H1 (cell line): ENCODE results near the gene DMPK. TPM values are rescaled to one million over a fixed set of nuclear protein-coding genes. Genes with fewer than 3 reads are reported as not detected.

Experiments
- CTCF ChIA-PET: fragments of 300-600 bp; sonication (Branson Sonifier 250); formaldehyde crosslinking; loops from one replicate; lab custom pipeline; 2021; ENCODE audit not compliant: partially characterized antibody; lab: Charles Lee
- POLR2A ChIA-PET: fragments of 300-600 bp; sonication (Branson Sonifier 250); formaldehyde crosslinking; loops from one replicate; lab custom pipeline; 2021; ENCODE audit warnings: inconsistent platforms; ENCODE audit not compliant: partially characterized antibody; lab: Charles Lee
- DNase-seq, 2 experiments: peaks; one replicate each; pipeline versions ENCODE4 v3.0.0 to v3.0.0-alpha.2; 2010 to 2022; ENCODE audit warnings: low spot score in 2 of 2, low read depth in 1 of 2, mixed read lengths in 1 of 2
- FAIRE-seq: peaks from 2 replicates; lab custom pipeline; 2011; peaks lifted over from hg19 to GRCh38; lab: Jason Lieb, UNC
- H2AFZ ChIP-seq: 2 replicates; pipeline ENCODE4 v1.8.1; 2012; ENCODE audit warnings: low read length, inconsistent platforms
- H2AK5ac ChIP-seq: 2 replicates; pipeline ENCODE4 v1.6.1; 2013; ENCODE audit warnings: low read depth, low read length
- H2BK120ac ChIP-seq: replicated peaks from 2 replicates; pipeline ENCODE3; 2013; ENCODE audit warnings: low read depth, low read length, inconsistent platforms
- H2BK12ac ChIP-seq: 2 replicates; pipeline ENCODE4 v1.6.1; 2013; ENCODE audit warnings: low read depth, low read length
- H2BK15ac ChIP-seq: 2 replicates; pipeline ENCODE4 v1.6.1; 2013; ENCODE audit warnings: low read length
- H2BK20ac ChIP-seq: 2 replicates; pipeline ENCODE4 v1.6.1; 2013; ENCODE audit warnings: low read length
- H2BK5ac ChIP-seq: 2 replicates; pipeline ENCODE4 v1.6.1; 2013; ENCODE audit warnings: low read depth, low read length
- H3K14ac ChIP-seq: 2 replicates; pipeline ENCODE4 v1.6.1; 2013; ENCODE audit warnings: inconsistent platforms; ENCODE audit not compliant: insufficient read length
- H3K18ac ChIP-seq: 2 replicates; pipeline ENCODE4 v1.6.1; 2013; ENCODE audit warnings: low read length; ENCODE audit errors: extremely low read depth
- H3K23ac ChIP-seq: 2 replicates; pipeline ENCODE4 v1.6.1; 2013; ENCODE audit warnings: inconsistent platforms; ENCODE audit not compliant: insufficient read length
- H3K23me2 ChIP-seq: 2 replicates; pipeline ENCODE4 v1.6.1; 2013; ENCODE audit warnings: low read depth, low read length
- H3K27ac ChIP-seq: 2 replicates; pipeline ENCODE4 v1.6.1; 2011; ENCODE audit warnings: low read depth, low read length, inconsistent platforms
- H3K27me3 ChIP-seq, 4 experiments: replicated peaks in 1 of 4; 1 replicate in 1 of 4; 2 replicates in 3 of 4; pipeline versions ENCODE4 v1.6.1 to v1.8.1; 2011 to 2013; ENCODE audit warnings: low read length in 3 of 4, mild to moderate bottlenecking in 3 of 4, inconsistent platforms in 2 of 4, mixed read lengths in 2 of 4, moderate library complexity in 1 of 4; ENCODE audit not compliant: control insufficient read depth in 3 of 4, insufficient read depth in 3 of 4; ENCODE audit errors: extremely low read depth in 1 of 4
- H3K36me3 ChIP-seq, 4 experiments: 2 replicates each; pipeline versions ENCODE4 v1.6.1 to v1.8.1; 2011 to 2013; ENCODE audit warnings: mild to moderate bottlenecking in 4 of 4, low read length in 3 of 4, moderate library complexity in 2 of 4, control low read depth in 1 of 4, inconsistent platforms in 1 of 4; ENCODE audit not compliant: insufficient read depth in 4 of 4, control insufficient read depth in 2 of 4
- H3K4ac ChIP-seq: replicated peaks from 2 replicates; pipeline ENCODE3; 2013; ENCODE audit warnings: low read length, low read depth, mixed read lengths, inconsistent platforms; ENCODE audit not compliant: insufficient read length
- H3K4me1 ChIP-seq, 4 experiments: replicated peaks in 1 of 4; 1 replicate in 1 of 4; 2 replicates in 3 of 4; pipeline versions ENCODE4 v1.6.1 to v1.8.1; 2011 to 2013; ENCODE audit warnings: low read length in 3 of 4, inconsistent platforms in 2 of 4, mixed read lengths in 1 of 4; ENCODE audit not compliant: insufficient read depth in 4 of 4, control insufficient read depth in 3 of 4
- H3K4me2 ChIP-seq, 2 experiments: 2 replicates each; pipeline versions ENCODE4 v1.6.1 to v1.8.1; 2011 to 2013; ENCODE audit warnings: low read depth in 2 of 2, low read length in 2 of 2, control low read depth in 1 of 2, inconsistent platforms in 1 of 2, mild to moderate bottlenecking in 1 of 2; ENCODE audit not compliant: insufficient read depth in 1 of 2
- H3K4me3 ChIP-seq, 4 experiments: fragments of 200-600, 300-600 bp in 1 of 4; sonication (generic), shearing (Covaris generic), sonication (Bioruptor Twin) in 1 of 4; 2 replicates each; pipeline versions ENCODE4 v1.5.1 to v1.8.1; 2011 to 2016; ENCODE audit warnings: low read length in 4 of 4, low read depth in 3 of 4, control low read depth in 2 of 4, inconsistent platforms in 2 of 4, mild to moderate bottlenecking in 2 of 4, mixed read lengths in 1 of 4, moderate library complexity in 1 of 4; ENCODE audit not compliant: insufficient read depth in 2 of 4; ENCODE audit errors: extremely low read depth in 1 of 4
- H3K56ac ChIP-seq: replicated peaks from 2 replicates; pipeline ENCODE3; 2013; ENCODE audit warnings: low read depth, mild to moderate bottlenecking, mixed read lengths, low read length, inconsistent platforms; ENCODE audit not compliant: insufficient read length
- H3K79me1 ChIP-seq: 2 replicates; pipeline ENCODE4 v1.6.1; 2013; ENCODE audit warnings: low read depth, low read length, control low read depth
- H3K79me2 ChIP-seq, 2 experiments: 2 replicates each; pipeline versions ENCODE4 v1.6.1 to v1.8.1; 2012 to 2013; ENCODE audit warnings: low read length in 2 of 2, mild to moderate bottlenecking in 2 of 2, inconsistent platforms in 1 of 2; ENCODE audit not compliant: insufficient read depth in 2 of 2, control insufficient read depth in 1 of 2
- H3K9ac ChIP-seq, 4 experiments: replicated peaks in 1 of 4; 1 replicate in 1 of 4; 2 replicates in 3 of 4; pipeline versions ENCODE4 v1.6.1 to v1.8.1; 2011 to 2013; ENCODE audit warnings: low read depth in 3 of 4, low read length in 3 of 4, control low read depth in 2 of 4, mild to moderate bottlenecking in 2 of 4, moderate library complexity in 2 of 4, inconsistent platforms in 1 of 4; ENCODE audit errors: extremely low read depth in 1 of 4
- H3K9me3 ChIP-seq, 2 experiments: 2 replicates each; pipeline versions ENCODE4 v1.6.1 to v1.8.1; 2012 to 2013; ENCODE audit warnings: mild to moderate bottlenecking in 2 of 2, moderate library complexity in 2 of 2, control low read depth in 1 of 2, inconsistent platforms in 1 of 2, low read depth in 1 of 2, low read length in 1 of 2, mixed read lengths in 1 of 2; ENCODE audit not compliant: insufficient read depth in 2 of 2
- H4K20me1 ChIP-seq, 2 experiments: replicated peaks in 1 of 2; 2 replicates each; pipeline versions ENCODE3 to v1.8.1; 2011 to 2013; ENCODE audit warnings: inconsistent platforms in 2 of 2, low read length in 2 of 2, mild to moderate bottlenecking in 1 of 2; ENCODE audit not compliant: insufficient read depth in 2 of 2, control insufficient read depth in 1 of 2
- H4K5ac ChIP-seq: 2 replicates; pipeline ENCODE4 v1.6.1; 2013; ENCODE audit warnings: low read length, low read depth, mixed read lengths, inconsistent platforms; ENCODE audit not compliant: insufficient read length
- H4K8ac ChIP-seq: 2 replicates; pipeline ENCODE4 v1.8.0; 2013; ENCODE audit warnings: mild to moderate bottlenecking, moderate library complexity, low read length, inconsistent platforms; ENCODE audit not compliant: insufficient read depth; ENCODE audit errors: extremely low read depth
- H4K91ac ChIP-seq: replicated peaks from 2 replicates; pipeline ENCODE3; 2013; ENCODE audit warnings: low read length, mixed read lengths, inconsistent platforms; ENCODE audit not compliant: insufficient read length
- KDM5A ChIP-seq: fragments of 200-600 bp; IDR thresholded peaks from 2 replicates; pipeline ENCODE4 v1.7.1; 2012; ENCODE audit warnings: mild to moderate bottlenecking, low read length, inconsistent platforms, mixed read lengths
- POLR2AphosphoS5 ChIP-seq: IDR thresholded peaks from 2 replicates; pipeline ENCODE4 v1.6.1; 2011; ENCODE audit warnings: low read depth, low read length
- SRF ChIP-seq: IDR thresholded peaks from 2 replicates; pipeline ENCODE4 v1.6.1; 2011; ENCODE audit warnings: mild to moderate bottlenecking, low read depth, low read length, moderate library complexity
- WGBS, 2 experiments: shearing (Covaris generic) in 1 of 2; methylation state at CpG; one replicate each; pipeline versions ENCODE4 v1.1.6 to v1.1.7; 2013 to 2015; ENCODE audit warnings: low lambda C conversion rate in 2 of 2, mixed read lengths in 2 of 2, inconsistent platforms in 1 of 2, low coverage in 1 of 2, missing lambda C conversion rate in 1 of 2; ENCODE audit not compliant: insufficient replicate concordance in 2 of 2, insufficient coverage in 1 of 2, insufficient read length in 1 of 2; ENCODE audit errors: extremely low coverage in 1 of 2, missing lambda C conversion rate in 1 of 2; 5-methylcytosine and 5-hydroxymethylcytosine counted together
- polyA plus RNA-seq, 7 experiments: library from polyadenylated mRNA; depleted of rRNA in 3 of 7; stranded (reverse) in 5 of 7; unstranded in 2 of 7; fragments of >200 nt in 5 of 7; fragments of 200-250 nt in 2 of 7; gene quantifications; 1 replicate in 5 of 7; 2 replicates in 1 of 7; 4 replicates in 1 of 7; pipeline versions ENCODE4 v1.2.1 to v1.2.3, GENCODE V29; 2011 to 2013; ENCODE audit warnings: missing spikeins in 2 of 7, mixed read lengths in 2 of 7
- total RNA-seq: library from RNA; stranded (reverse); fragmentation: NEBNext Ultra II Directional; extraction: Animal tissue kit (Norgen Biotek cat#: 25700); gene quantifications from 2 replicates; pipeline ENCODE4 v1.2.1, GENCODE V29; 2021

The DMPK gene
- total and polyA plus RNA-seq, 2 of the 8 experiments (the other 6 are each of a cell fraction or from before 2014, with no cell fraction given): 13.7 to 27.4 TPM

DNA sequence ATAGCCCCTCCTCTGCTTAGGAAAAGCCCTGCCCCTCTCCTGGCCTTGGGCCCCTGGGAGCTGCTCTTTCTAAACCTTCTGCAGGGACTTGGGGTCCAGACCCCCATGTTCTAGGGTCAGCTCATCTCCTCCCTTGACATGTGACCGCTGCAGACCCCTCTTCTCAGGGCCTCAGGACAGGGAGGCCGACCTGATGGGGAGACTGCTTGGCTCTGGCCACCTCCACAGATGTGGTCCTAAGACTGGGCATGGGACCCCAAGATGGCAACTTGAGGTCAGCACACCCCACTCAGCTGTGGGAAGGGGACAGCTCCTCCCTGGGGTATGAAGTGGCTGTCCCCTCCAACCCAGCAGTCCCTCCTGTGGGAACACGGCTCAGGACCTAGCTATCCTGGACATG, 9.4 kb downstream of the DMPK start:
- ChIA-PET CTCF (interaction anchor here (0.6 to 6.7 kb wide), 13 partner anchors 9 to 334 kb away, joined by 3 to 55 read pairs (median 4); partner anchors contain the start of genes DMPK, DMWD, MEIOSIN and RSPH6A), POLR2A (interaction anchor here (0.9 to 16.2 kb wide), 15 partner anchors 8 to 373 kb away, joined by 3 to 284 read pairs (median 6); partner anchors contain the start of genes DMPK, FBXO46, MEIOSIN and RSPH6A)

More for the DNA sequence above, 9.4 kb downstream of the DMPK start:
- Histone ChIP-seq H2BK20ac (no peak overlapping the region), H3K9me3 (no peaks in the 10 kb centered on the region), H2BK15ac (no peak overlapping the region), H3K14ac (no peak overlapping the region), H4K5ac (no peak overlapping the region), H3K27me3 (no peaks in the 10 kb centered on the region), H3K4me3 (no peak overlapping the region), H4K91ac (peak overlapping the region; percentile 49), H3K4me1 (peaks cover 0 to 7% (median 5%) of the 10 kb centered on the region in 4 experiments; a peak in 4 of 7 replicates), H2BK12ac (no peak overlapping the region), H3K4ac (no peak overlapping the region), H3K23me2 (peaks cover 23% of the 10 kb centered on the region), H4K20me1 (peaks cover under 1 to 1% of the 10 kb centered on the region in 2 experiments), H3K18ac (no peak overlapping the region), H3K27ac (no peak overlapping the region), H3K79me2 (no peaks in the 10 kb centered on the region), H3K23ac (no peak overlapping the region), H3K79me1 (no peaks in the 10 kb centered on the region), H2BK5ac (no peak overlapping the region), H3K9ac (no peak overlapping the region), H3K56ac (no peak overlapping the region), H2BK120ac (no peak overlapping the region), H2AK5ac (no peak overlapping the region), H4K8ac (peak overlapping the region; percentile 35; the same call in 1 of the 2 replicates), H3K4me2 (no peak overlapping the region), H2AFZ (no peak overlapping the region), H3K36me3 (peaks cover 6 to 10% (median 7%) of the 10 kb centered on the region in 4 experiments; a peak in 5 of 8 replicates)
- WGBS, 2 experiments: 82% methylated on average over 3 of the region's 3 CpGs; no CpG with 5 or more reads in 1 of the 2 experiments
- FAIRE-seq: no peak
- no peak for DNase-seq
- no peak for TF ChIP-seq SRF
- 0 out of 2 replicates have a peak, but pooled peaks have one; percentile 17 for TF ChIP-seq POLR2AphosphoS5
- no peak for TF ChIP-seq KDM5A
